PC-9 (cell line): ENCODE data around the gene PCGF2.

Experiments used
- CTCF ChIP-seq: fragments of 200-600 bp; sonication (generic); conservative IDR thresholded peaks from 2 replicates; pipeline ENCODE4 v1.6.1; 2017; ENCODE audit warnings: mixed run types, antibody characterized with exemption, mild to moderate bottlenecking, moderate library complexity
- EZH2 ChIP-seq: fragments of 200-600 bp; sonication (generic); IDR thresholded peaks from 2 replicates; pipeline ENCODE4 v1.8.0; 2017; ENCODE audit warnings: antibody characterized with exemption, low read depth

GRCh38 chr17:38707678-38708351, 40.3 kb downstream of the PCGF2 start:
- TF ChIP-seq CTCF = no peak
- TF ChIP-seq EZH2 = no peak
